ENCODE measurements around the gene TIMM9. TPM values are rescaled to one million over a fixed set of nuclear protein-coding genes. Genes with fewer than 3 reads are reported as not detected.

The TIMM9 gene
- polyA plus RNA-seq, 1 of the 3 experiments (the other 2 are of a cell fraction): 17.9 TPM

- TF ChIP-seq MAX (IDR thresholded peaks at IDR 0.05; ENCODE audit: low read depth): no peak
- no peak for TF ChIP-seq GATA2 (CRISPR knock-in tag; IDR thresholded peaks at IDR 0.05)
- TF ChIP-seq ELF1 (IDR thresholded peaks at IDR 0.05): no peak
- no peak for TF ChIP-seq FOSL2 (IDR thresholded peaks at IDR 0.05; ENCODE audit: borderline replicate concordance, low read depth)
- TF ChIP-seq RXRA (IDR thresholded peaks at IDR 0.05; ENCODE audit: borderline replicate concordance, low read depth): no peak
- no peak for TF ChIP-seq SIN3A (IDR thresholded peaks at IDR 0.05; ENCODE audit: borderline replicate concordance, low read depth, low read length)
- no peak for TF ChIP-seq RAD21 (IDR thresholded peaks at IDR 0.05; ENCODE audit: low read length)
- TF ChIP-seq USF2 (IDR thresholded peaks at IDR 0.05; ENCODE audit: borderline replicate concordance, low read depth, low read length): no peak
- no peak for TF ChIP-seq EZH2phosphoT487 (IDR thresholded peaks at IDR 0.05; ENCODE audit: borderline replicate concordance, low read depth)
- no peak for TF ChIP-seq TCF12 (IDR thresholded peaks at IDR 0.05)
- TF ChIP-seq SMC3 (IDR thresholded peaks at IDR 0.05; ENCODE audit: low read depth, low read length): no peak
- no peak for TF ChIP-seq MEF2A (IDR thresholded peaks at IDR 0.05; ENCODE audit: borderline replicate concordance, low read depth)
- no peak for TF ChIP-seq PBX3 (IDR thresholded peaks at IDR 0.05)
- TF ChIP-seq EP300 (IDR thresholded peaks at IDR 0.05; ENCODE audit: borderline replicate concordance in 1 of 2, low read depth in 1 of 2, low read length in 1 of 2): no peak
- no peak for TF ChIP-seq TAF1 (IDR thresholded peaks at IDR 0.05; ENCODE audit: borderline replicate concordance, low read depth, low read length)
- TF ChIP-seq FOXJ3 (CRISPR knock-in tag; IDR thresholded peaks at IDR 0.05): no peak
- Histone ChIP-seq H3K9me2 (no peaks in the 10 kb centered on the region), H3K4me2 (no peak overlapping the region), H4K20me1 (ENCODE audit: insufficient read depth) (no peaks in the 10 kb centered on the region), H2AFZ (ENCODE audit: low read depth) (no peak overlapping the region), H3K36me3 (replicated peaks in 1 of 2; ENCODE audit: control insufficient read depth in 1 of 2, insufficient read depth in 2 of 2, low read length in 1 of 2) (peaks cover 40 to 51% of the 10 kb centered on the region in 2 experiments), H3K9ac (no peak overlapping the region), H3K9me3 (no peaks in the 10 kb centered on the region), H3K27ac (ENCODE audit: low read depth in 2 of 2, low read length in 1 of 2) (no peak overlapping the region), H3K27me3 (ENCODE audit: insufficient read depth) (no peaks in the 10 kb centered on the region), H3K4me1 (ENCODE audit: control insufficient read depth in 1 of 2, insufficient read depth in 2 of 2, low read depth in 1 of 2, low read length in 1 of 2) (no peaks in the 10 kb centered on the region), H3F3A (replicated peaks; ENCODE audit: insufficient read depth) (no peaks in the 10 kb centered on the region), H3K4me3 (ENCODE audit: low read depth in 2 of 2, low read length in 1 of 2) (no peak overlapping the region), H3K79me2 (ENCODE audit: insufficient read depth) (no peaks in the 10 kb centered on the region)
- POLR2A ChIA-PET: no interaction called here
- CTCF ChIA-PET: no interaction called here
- no peak for DNase-seq
- WGBS (ENCODE audit: low lambda C conversion rate): 100% methylated on average over 2 of the region's 2 CpGs
Observed at GRCh38 chr14:58463147-58463546, 35.8 kb upstream of the TIMM9 start.

GRCh38 chr14:58460772-58461171 lies 33.4 kb upstream of the TIMM9 start:
- Histone ChIP-seq H3F3A (replicated peaks; ENCODE audit: insufficient read depth) (no peaks in the 10 kb centered on the region), H3K9me3 (no peaks in the 10 kb centered on the region), H4K20me1 (ENCODE audit: insufficient read depth) (no peaks in the 10 kb centered on the region), H3K79me2 (ENCODE audit: insufficient read depth) (no peaks in the 10 kb centered on the region), H3K9me2 (no peaks in the 10 kb centered on the region), H2AFZ (ENCODE audit: low read depth) (no peak overlapping the region), H3K27ac (ENCODE audit: low read depth in 2 of 2, low read length in 1 of 2) (no peak overlapping the region), H3K27me3 (ENCODE audit: insufficient read depth) (no peaks in the 10 kb centered on the region), H3K36me3 (replicated peaks in 1 of 2; ENCODE audit: control insufficient read depth in 1 of 2, insufficient read depth in 2 of 2, low read length in 1 of 2) (peaks cover 47 to 55% of the 10 kb centered on the region in 2 experiments), H3K4me3 (ENCODE audit: low read depth in 2 of 2, low read length in 1 of 2) (no peak overlapping the region), H3K4me1 (ENCODE audit: control insufficient read depth in 1 of 2, insufficient read depth in 2 of 2, low read depth in 1 of 2, low read length in 1 of 2) (no peaks in the 10 kb centered on the region), H3K9ac (no peak overlapping the region), H3K4me2 (no peak overlapping the region)
- POLR2A ChIA-PET: no interaction called here
- no peak for TF ChIP-seq NRF1 (IDR thresholded peaks at IDR 0.05; ENCODE audit: low read depth, low read length)
- no peak for TF ChIP-seq MAX (IDR thresholded peaks at IDR 0.05; ENCODE audit: low read depth)
- TF ChIP-seq PBX3 (IDR thresholded peaks at IDR 0.05): no peak
- TF ChIP-seq FOXJ3 (CRISPR knock-in tag; IDR thresholded peaks at IDR 0.05): no peak
- TF ChIP-seq MXI1 (IDR thresholded peaks at IDR 0.05; ENCODE audit: low read depth, low read length): no peak
- no peak for TF ChIP-seq RXRA (IDR thresholded peaks at IDR 0.05; ENCODE audit: borderline replicate concordance, low read depth)
- TF ChIP-seq TAF1 (IDR thresholded peaks at IDR 0.05; ENCODE audit: borderline replicate concordance, low read depth, low read length): no peak
- TF ChIP-seq NFIC (IDR thresholded peaks at IDR 0.05; ENCODE audit: borderline replicate concordance): no peak
- TF ChIP-seq YY1 (IDR thresholded peaks at IDR 0.05; ENCODE audit: low read depth): no peak
- no peak for TF ChIP-seq CTCF (IDR thresholded peaks at IDR 0.05)
- no peak for TF ChIP-seq GABPA (IDR thresholded peaks at IDR 0.05; ENCODE audit: low read depth)
- no peak for TF ChIP-seq EP300 (IDR thresholded peaks at IDR 0.05; ENCODE audit: borderline replicate concordance in 1 of 2, low read depth in 1 of 2, low read length in 1 of 2)
- no peak for TF ChIP-seq FOXM1 (IDR thresholded peaks at IDR 0.05; ENCODE audit: low read depth)
- CTCF ChIA-PET: no interaction called here
- WGBS (ENCODE audit: low lambda C conversion rate): 65% methylated on average over 2 of the region's 2 CpGs
- DNase-seq: no peak
